GM18505 (cell line): ENCODE measurements around the gene CARTPT.

ENCODE experiments used
- ATAC-seq: cut with Tn5 transposase; IDR thresholded peaks from one replicate; pipeline ENCODE4 v1.9.1; 2021; ENCODE audit not compliant: unreplicated experiment
- POLR2A ChIP-seq: IDR thresholded peaks from 4 replicates; pipeline ENCODE4 v1.6.1; 2011; ENCODE audit warnings: borderline replicate concordance; ENCODE audit not compliant: insufficient read depth, insufficient read length; ENCODE audit errors: extremely low read depth

The CARTPT gene

GRCh38 chr5:71719063-71719964 is at the start of gene CARTPT:
CARTPT (plus strand) TSS chr5:71719275; CDS start chr5:71719294, 19 bp downstream.
- no peak for TF ChIP-seq POLR2A
- ATAC-seq = no peak

DNA sequence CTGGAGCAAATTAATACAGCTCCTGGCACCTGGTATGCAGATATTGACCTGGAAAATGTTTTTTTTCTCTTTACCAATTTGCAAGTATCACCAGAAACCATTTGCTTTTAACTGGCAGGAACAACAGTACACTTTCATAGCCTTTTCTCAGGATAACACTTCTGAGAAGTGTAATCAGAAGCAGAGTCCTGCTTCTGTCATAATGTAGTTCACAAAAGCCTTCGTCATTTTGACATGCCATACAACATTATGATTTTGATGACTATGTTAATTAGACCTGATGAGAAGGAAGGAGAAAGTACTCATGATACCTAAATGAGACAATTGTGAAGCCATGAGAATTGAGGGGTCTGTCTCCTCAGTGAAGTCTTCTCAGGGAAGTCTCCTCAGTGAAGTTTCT is 41.1 kb upstream of the CARTPT start:
- no peak for TF ChIP-seq POLR2A
- ATAC-seq = no peak

- no peak for TF ChIP-seq POLR2A
- no peak for ATAC-seq
Measured at GRCh38 chr5:71679714-71680113, 39.4 kb upstream of the CARTPT start.

DNA sequence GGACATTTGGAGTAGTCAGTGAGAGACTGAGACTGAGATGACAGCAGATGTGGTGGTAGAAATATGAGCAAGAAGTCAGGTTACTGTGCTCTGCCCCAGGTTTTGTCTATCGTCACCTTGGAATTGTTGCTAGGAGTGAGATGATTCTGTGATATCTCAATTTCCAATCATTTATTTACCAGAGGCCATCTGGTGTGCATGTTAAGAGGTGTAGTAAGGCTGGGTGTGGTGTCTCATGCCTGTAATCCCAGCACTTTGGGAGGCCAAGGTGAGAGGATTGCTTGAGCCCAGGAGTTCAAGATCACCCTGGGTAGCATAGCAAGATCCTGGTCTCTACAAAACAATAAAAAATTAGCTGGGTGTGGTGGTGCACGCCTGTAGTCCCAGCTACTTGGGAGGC is 38.6 kb upstream of the CARTPT start:
- ATAC-seq = no peak
- TF ChIP-seq POLR2A = no peak

DNA sequence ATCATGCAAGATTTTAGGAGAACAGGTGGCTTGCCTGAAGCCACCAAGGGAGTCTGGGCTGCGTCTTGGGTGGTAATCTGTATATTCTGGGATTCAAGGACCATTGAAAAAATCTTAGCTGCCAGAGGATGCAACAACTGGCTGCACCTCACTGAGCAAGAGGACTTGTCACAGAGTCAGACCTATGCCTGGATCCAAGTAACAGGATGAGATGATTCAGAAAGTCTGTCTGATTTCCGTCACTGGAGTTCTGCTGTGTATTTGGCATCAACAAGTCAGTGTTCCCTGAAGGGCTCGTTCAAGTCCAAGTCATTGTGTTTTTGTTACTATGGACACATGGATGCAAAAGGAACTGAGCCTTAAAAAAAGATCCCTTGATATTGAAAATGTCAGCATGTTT is 37.8 kb upstream of the CARTPT start:
- TF ChIP-seq POLR2A = no peak

DNA sequence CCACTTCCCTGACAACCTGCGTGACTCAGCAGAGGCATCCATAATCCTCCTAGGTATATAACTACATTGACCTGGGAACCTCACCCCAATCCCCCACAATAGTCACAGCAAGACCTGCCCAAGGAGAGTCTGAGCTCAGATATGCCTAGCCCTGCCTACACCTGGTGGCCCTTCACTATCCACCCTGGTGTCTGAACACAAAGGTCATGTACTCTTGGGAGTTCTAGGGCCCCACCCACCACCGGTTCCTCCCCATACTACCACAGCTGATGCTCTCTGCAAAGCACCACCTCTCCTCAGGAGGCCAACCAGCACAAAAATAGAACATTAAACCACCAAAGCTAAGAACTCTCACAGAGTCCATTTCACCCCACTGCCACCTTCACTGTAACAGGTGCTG is 34.8 kb upstream of the CARTPT start:
- ATAC-seq = no peak
- TF ChIP-seq POLR2A = no peak

More for the DNA sequence above, 37.8 kb upstream of the CARTPT start:
- no peak for ATAC-seq

DNA sequence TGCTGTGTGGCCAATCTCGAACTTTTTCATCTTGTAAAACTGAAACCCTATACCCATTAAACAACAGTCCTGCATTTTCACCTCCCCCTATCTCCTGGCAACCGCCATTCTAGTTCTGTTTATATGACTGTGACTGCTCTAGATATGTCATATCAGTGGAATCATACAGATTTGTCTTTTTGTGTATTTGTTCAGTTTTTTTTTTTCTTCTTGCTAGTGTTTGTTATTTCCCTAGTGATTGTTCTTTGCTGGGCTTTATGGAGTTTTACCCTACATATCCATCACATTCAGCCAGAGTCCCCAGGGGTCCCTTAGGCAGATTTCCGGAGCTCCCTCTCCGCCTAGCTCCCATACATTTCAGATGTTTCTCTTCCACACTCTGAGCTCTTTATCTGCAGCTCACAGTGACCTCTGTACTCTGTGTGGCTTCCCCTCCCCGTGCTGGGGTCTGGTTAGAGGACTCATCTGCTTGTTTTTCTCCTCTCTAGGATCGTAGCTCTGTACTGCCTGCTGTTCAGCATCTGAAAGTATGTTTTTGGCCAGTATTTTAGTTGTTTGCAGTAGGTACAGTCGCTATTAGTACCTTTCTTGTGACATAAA is 25.1 kb upstream of the CARTPT start:
- TF ChIP-seq POLR2A = no peak
- no peak for ATAC-seq

DNA sequence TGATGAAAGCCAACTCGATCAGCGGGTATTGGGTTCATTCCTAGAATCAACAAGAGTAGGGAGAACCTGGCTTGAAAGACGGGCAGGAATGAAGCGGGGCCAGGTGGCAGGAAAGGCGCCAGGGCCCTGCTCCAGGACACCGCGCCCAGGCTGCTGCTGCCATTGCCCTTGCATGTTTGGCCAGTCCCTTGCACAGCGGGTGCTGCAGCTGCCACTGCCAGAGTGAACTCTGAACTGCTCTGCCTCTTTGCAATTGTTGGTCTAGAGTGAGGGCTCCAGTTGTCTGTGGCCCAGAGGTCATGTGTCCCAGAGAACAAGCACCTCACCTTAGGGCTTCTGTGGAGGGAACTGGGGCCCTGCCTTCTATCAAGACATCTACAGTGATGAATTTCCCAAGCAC is 24.0 kb upstream of the CARTPT start:
- TF ChIP-seq POLR2A = no peak
- ATAC-seq = no peak

GRCh38 chr5:71695595-71695994 is 23.5 kb upstream of the CARTPT start:
- ATAC-seq = no peak
- no peak for TF ChIP-seq POLR2A

DNA sequence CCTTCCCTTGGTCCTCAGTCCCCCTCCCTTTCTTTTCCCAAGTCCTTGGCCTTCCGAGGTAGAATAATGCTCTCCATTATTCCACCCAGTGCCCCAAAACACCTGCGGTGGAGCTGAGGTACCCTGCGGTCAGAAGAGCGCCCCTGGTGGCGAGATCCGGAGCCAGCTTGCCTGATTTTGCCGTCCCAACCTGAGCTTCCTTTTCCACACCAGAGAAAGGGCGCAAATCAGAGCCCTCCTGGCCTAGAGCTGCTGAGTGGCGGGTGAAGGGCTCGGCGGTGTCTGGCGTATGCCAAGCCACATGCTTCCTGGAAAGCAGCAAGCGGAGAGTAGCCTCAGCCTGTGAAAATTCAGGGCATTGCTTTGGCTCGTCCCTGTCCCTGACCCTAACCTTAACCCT is 21.1 kb upstream of the CARTPT start:
- TF ChIP-seq POLR2A = no peak
- ATAC-seq = no peak

DNA sequence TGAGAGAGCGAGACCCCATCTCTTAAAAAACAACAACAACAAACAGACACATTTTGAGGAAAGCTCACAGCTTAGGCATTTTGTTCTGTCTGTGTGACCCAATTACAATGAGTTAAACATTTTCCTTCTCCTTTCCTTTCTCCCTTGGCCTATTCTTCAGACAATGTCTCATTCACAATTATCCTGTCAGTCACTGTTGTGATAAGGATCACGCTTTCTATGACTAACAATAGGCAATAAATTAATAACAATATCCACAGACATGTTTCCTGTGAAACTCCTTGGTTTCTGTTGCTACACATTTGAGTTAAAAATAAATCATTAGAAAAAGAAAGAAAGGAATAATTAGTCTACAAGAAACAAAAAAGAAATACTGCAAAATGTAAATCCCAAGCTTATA is 19.8 kb upstream of the CARTPT start:
- no peak for ATAC-seq
- TF ChIP-seq POLR2A = no peak

DNA sequence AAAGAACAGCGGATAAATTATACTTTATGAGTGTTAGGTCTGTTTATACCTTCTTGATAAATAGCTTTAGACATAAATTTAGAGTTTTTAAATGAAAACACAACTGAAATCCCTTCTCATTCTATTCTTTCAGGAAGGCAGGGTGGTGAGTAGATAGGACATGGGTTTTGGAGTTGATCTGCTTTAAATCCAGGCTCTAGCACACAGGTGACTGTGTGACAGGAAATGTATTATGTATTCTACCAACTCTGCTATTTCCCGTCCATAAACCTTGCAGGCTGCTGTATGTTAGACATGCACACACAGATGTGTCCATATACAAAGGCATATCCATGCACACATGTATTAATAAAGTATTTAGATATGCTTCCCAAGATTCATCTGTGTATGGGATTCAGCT is 19.3 kb upstream of the CARTPT start:
- no peak for TF ChIP-seq POLR2A
- no peak for ATAC-seq

DNA sequence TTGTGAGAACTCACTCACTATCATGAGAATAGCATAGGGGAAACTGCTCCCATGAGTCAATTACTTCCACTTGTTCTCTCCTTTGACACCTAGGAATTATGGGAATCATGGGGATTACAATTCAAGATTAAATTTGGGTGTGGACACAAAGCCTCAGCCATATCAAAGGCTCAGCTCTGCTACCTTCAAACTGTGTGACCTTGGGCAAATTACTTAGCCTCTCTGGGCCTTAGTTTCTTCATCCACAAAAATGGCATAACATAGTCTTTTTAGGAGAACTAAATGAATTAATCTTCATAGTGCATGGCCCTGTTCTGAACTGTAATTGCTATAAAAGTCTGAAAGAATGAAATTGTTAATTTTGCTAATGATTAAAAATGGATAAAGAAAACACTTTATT is 18.3 kb upstream of the CARTPT start:
- ATAC-seq = no peak
- TF ChIP-seq POLR2A = no peak

- TF ChIP-seq POLR2A = no peak
- ATAC-seq = no peak
Measured at GRCh38 chr5:71701407-71701806, 17.7 kb upstream of the CARTPT start.

DNA sequence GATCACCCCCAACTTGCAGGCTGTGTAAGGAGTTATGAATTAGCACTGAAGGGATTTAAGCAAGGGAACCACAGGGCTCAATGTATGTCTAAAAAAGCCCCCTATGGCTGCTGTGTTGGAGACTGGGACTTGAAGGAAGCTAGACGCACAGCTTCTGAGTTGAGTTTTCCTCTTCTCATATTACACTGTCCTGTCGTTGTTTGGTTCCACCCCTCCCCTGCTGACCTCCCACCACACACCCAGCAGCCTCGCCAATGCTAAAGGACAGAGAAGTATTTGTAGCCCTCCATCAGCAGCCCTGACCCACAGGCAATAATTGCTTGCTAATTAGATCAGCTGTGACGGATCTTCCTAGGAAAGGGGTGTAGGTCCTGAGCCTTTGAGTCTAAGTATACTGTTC is 15.1 kb upstream of the CARTPT start:
- no peak for TF ChIP-seq POLR2A
- ATAC-seq = no peak

GRCh38 chr5:71705421-71705820 is 13.7 kb upstream of the CARTPT start:
- ATAC-seq = no peak
- no peak for TF ChIP-seq POLR2A
